Measurements from ENCODE around the gene CEACAM5. TPM values are rescaled to one million over a fixed set of nuclear protein-coding genes. Genes with fewer than 3 reads are reported as not detected.

CEACAM5 gene
- not detected for polyA plus RNA-seq (2013, experiment 1 of 2)
- polyA plus RNA-seq (2013, experiment 2 of 2) = not detected

DNA sequence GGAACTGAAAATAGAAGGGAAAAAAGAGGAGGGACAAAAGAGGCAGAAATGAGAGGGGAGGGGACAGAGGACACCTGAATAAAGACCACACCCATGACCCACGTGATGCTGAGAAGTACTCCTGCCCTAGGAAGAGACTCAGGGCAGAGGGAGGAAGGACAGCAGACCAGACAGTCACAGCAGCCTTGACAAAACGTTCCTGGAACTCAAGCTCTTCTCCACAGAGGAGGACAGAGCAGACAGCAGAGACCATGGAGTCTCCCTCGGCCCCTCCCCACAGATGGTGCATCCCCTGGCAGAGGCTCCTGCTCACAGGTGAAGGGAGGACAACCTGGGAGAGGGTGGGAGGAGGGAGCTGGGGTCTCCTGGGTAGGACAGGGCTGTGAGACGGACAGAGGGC lies at the start of gene CEACAM5:
Gene CEACAM5, plus strand, starts transcription at position 146 of the 400 bp plus-strand sequence. Its CDS starts 106 bp downstream, at position 252.
- Histone ChIP-seq H3K9me3 (ENCODE audit: control insufficient read depth, low read length) (no peaks in the 10 kb centered on the region), H3K4me3 (ENCODE audit: extremely low read depth, insufficient read depth, low read length, poor library complexity, severe bottlenecking) (no peak within 1 kb of the TSS), H3K4me1 (ENCODE audit: control insufficient read depth, insufficient read depth, low read length, poor library complexity, severe bottlenecking) (no peaks in the 10 kb centered on the region), H3K36me3 (ENCODE audit: control insufficient read depth, insufficient read depth, low read length) (no peaks in the 10 kb centered on the region), H3K27ac (ENCODE audit: low read depth, low read length, severe bottlenecking) (no peak within 1 kb of the TSS)
- 16 to 38% methylated on average over 2 to 3 of the region's 4 CpGs for WGBS, 2 experiments (ENCODE audit: insufficient coverage in 2 of 2)

DNA sequence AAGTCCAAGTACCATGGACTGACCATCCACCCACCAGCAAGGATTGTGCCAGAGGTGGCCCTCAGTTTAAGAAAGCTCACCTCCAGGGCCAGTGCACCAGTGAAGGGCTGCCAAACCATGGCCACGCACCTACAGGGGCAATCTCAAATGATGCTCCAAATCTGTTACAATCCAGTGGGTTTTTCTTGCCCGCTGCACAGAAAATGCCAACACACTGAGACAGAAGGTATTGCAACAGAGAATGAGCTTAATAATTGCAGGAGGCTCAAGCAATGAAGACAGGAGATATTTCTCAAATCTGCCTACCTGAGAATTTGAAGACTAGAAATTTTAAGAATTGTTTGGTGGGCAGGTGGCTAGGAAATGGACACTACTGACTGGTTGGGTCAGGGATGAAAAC lies 42.4 kb upstream of the CEACAM5 start:
- H3K36me3 ChIP-seq (ENCODE audit: control insufficient read depth, insufficient read depth, low read length) = no peaks in the 10 kb centered on the region
- 67 to 70% methylated on average over 1 to 2 of the region's 2 CpGs for WGBS, 2 experiments (ENCODE audit: insufficient coverage in 2 of 2)
- no peak overlapping the region for H3K4me3 ChIP-seq (ENCODE audit: extremely low read depth, insufficient read depth, low read length, poor library complexity, severe bottlenecking)
- H3K9me3 ChIP-seq (ENCODE audit: control insufficient read depth, low read length) = peaks cover 15% of the 10 kb centered on the region
- H3K27ac ChIP-seq (ENCODE audit: low read depth, low read length, severe bottlenecking) = no peak overlapping the region
- no peaks in the 10 kb centered on the region for H3K4me1 ChIP-seq (ENCODE audit: control insufficient read depth, insufficient read depth, low read length, poor library complexity, severe bottlenecking)

DNA sequence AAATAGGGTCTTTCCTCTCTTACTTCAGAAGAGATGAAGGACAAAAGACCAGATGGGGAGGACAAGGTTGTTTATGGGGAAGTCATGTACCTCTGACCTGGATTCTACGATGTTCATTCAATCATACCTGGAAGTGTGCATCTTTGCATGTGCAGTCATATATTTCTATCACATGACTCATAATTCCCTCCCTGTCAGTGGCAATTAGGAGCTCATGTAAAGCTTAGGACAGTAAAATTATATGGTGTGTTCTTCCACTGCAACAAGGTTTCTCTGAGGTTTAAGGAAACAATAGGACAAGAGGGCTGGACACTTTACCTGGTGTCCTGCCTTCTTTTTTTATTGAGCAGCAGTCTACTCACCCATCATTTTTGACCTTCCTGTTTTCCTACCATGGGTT lies 40.1 kb upstream of the CEACAM5 start:
- Histone ChIP-seq H3K36me3 (ENCODE audit: control insufficient read depth, insufficient read depth, low read length) (no peaks in the 10 kb centered on the region), H3K4me1 (ENCODE audit: control insufficient read depth, insufficient read depth, low read length, poor library complexity, severe bottlenecking) (no peaks in the 10 kb centered on the region), H3K9me3 (ENCODE audit: control insufficient read depth, low read length) (peaks cover 15% of the 10 kb centered on the region), H3K4me3 (ENCODE audit: extremely low read depth, insufficient read depth, low read length, poor library complexity, severe bottlenecking) (no peak overlapping the region), H3K27ac (ENCODE audit: low read depth, low read length, severe bottlenecking) (no peak overlapping the region)
- no CpG with 5 or more reads among the region's 1 CpG for WGBS, 2 experiments (ENCODE audit: insufficient coverage in 2 of 2)

- Histone ChIP-seq H3K4me1 (ENCODE audit: control insufficient read depth, insufficient read depth, low read length, poor library complexity, severe bottlenecking) (no peaks in the 10 kb centered on the region), H3K4me3 (ENCODE audit: extremely low read depth, insufficient read depth, low read length, poor library complexity, severe bottlenecking) (no peak overlapping the region), H3K36me3 (ENCODE audit: control insufficient read depth, insufficient read depth, low read length) (no peaks in the 10 kb centered on the region), H3K9me3 (ENCODE audit: control insufficient read depth, low read length) (peaks cover 6% of the 10 kb centered on the region), H3K27ac (ENCODE audit: low read depth, low read length, severe bottlenecking) (no peak overlapping the region)
Measured at GRCh38 chr19:41670755-41671154, 37.7 kb upstream of the CEACAM5 start.

GRCh38 chr19:41671486-41671885 lies 36.9 kb upstream of the CEACAM5 start:
- H3K4me3 ChIP-seq (ENCODE audit: extremely low read depth, insufficient read depth, low read length, poor library complexity, severe bottlenecking) = no peak overlapping the region
- no peaks in the 10 kb centered on the region for H3K9me3 ChIP-seq (ENCODE audit: control insufficient read depth, low read length)
- WGBS, 2 experiments (ENCODE audit: insufficient coverage in 2 of 2) = 53 to 66% methylated on average over 4 to 5 of the region's 5 CpGs
- no peak overlapping the region for H3K27ac ChIP-seq (ENCODE audit: low read depth, low read length, severe bottlenecking)
- H3K4me1 ChIP-seq (ENCODE audit: control insufficient read depth, insufficient read depth, low read length, poor library complexity, severe bottlenecking) = no peaks in the 10 kb centered on the region
- no peaks in the 10 kb centered on the region for H3K36me3 ChIP-seq (ENCODE audit: control insufficient read depth, insufficient read depth, low read length)

DNA sequence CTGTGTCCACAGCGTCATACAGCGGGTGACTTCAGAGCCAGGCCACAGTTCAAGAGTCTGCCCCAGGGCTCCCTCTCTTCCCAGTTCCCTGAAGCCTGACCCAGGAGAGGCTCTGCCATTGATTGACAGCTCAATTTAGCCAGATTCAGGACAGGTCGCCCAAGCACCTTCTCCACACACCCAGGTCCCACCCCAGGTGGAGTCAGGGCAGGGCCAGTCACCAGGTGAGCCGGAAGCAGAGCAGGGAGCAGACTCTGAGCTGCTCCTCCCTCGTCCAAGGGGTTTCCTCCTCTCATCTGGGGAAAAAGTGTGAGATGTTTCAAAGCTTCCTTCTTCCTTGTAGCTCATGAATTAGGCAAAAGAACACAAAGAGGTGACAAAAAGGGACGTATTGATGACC lies 26.0 kb upstream of the CEACAM5 start:
- no peaks in the 10 kb centered on the region for H3K9me3 ChIP-seq (ENCODE audit: control insufficient read depth, low read length)
- H3K4me3 ChIP-seq (ENCODE audit: extremely low read depth, insufficient read depth, low read length, poor library complexity, severe bottlenecking) = no peak overlapping the region
- H3K4me1 ChIP-seq (ENCODE audit: control insufficient read depth, insufficient read depth, low read length, poor library complexity, severe bottlenecking) = no peaks in the 10 kb centered on the region
- no peak overlapping the region for H3K27ac ChIP-seq (ENCODE audit: low read depth, low read length, severe bottlenecking)
- no peaks in the 10 kb centered on the region for H3K36me3 ChIP-seq (ENCODE audit: control insufficient read depth, insufficient read depth, low read length)
- 43 to 57% methylated on average over 4 to 5 of the region's 6 CpGs for WGBS, 2 experiments (ENCODE audit: insufficient coverage in 2 of 2)

DNA sequence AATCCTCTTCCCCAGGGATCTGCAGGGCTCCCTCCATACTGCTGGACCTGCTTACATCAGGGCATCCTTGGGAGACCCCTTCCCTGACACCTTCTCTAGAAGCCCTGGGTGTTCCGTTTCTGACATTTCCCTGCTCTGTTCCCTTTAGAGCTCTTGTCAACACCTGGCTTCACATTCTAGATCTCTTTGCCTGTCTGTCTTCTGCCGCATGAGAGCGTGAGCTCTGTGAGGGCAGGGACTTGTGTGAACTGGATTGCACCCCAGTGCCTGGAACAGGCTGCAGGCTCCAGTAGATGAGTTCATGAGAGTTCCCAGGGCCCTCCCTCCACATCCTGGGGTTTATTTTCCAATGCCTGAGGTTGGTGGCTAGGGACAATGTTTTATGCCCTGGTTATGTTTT lies 21.0 kb upstream of the CEACAM5 start:
- no peaks in the 10 kb centered on the region for H3K9me3 ChIP-seq (ENCODE audit: control insufficient read depth, low read length)
- H3K27ac ChIP-seq (ENCODE audit: low read depth, low read length, severe bottlenecking) = no peak overlapping the region
- 71 to 90% methylated on average over 2 to 3 of the region's 3 CpGs for WGBS, 2 experiments (ENCODE audit: insufficient coverage in 2 of 2)
- no peaks in the 10 kb centered on the region for H3K36me3 ChIP-seq (ENCODE audit: control insufficient read depth, insufficient read depth, low read length)
- H3K4me1 ChIP-seq (ENCODE audit: control insufficient read depth, insufficient read depth, low read length, poor library complexity, severe bottlenecking) = no peaks in the 10 kb centered on the region
- no peak overlapping the region for H3K4me3 ChIP-seq (ENCODE audit: extremely low read depth, insufficient read depth, low read length, poor library complexity, severe bottlenecking)

GRCh38 chr19:41688098-41688497 lies 20.3 kb upstream of the CEACAM5 start, which contains the start of gene CEACAM7:
Gene CEACAM7 (minus strand): TSS chr19:41688270. CDS start chr19:41688165, 105 bp downstream.
- H3K27ac ChIP-seq (ENCODE audit: low read depth, low read length, severe bottlenecking) = no peak within 1 kb of the TSS
- no peaks in the 10 kb centered on the region for H3K36me3 ChIP-seq (ENCODE audit: control insufficient read depth, insufficient read depth, low read length)
- H3K4me1 ChIP-seq (ENCODE audit: control insufficient read depth, insufficient read depth, low read length, poor library complexity, severe bottlenecking) = no peaks in the 10 kb centered on the region
- no peaks in the 10 kb centered on the region for H3K9me3 ChIP-seq (ENCODE audit: control insufficient read depth, low read length)
- H3K4me3 ChIP-seq (ENCODE audit: extremely low read depth, insufficient read depth, low read length, poor library complexity, severe bottlenecking) = no peak within 1 kb of the TSS
- 20 to 71% methylated on average over 1 of the region's 1 CpG for WGBS, 2 experiments (ENCODE audit: insufficient coverage in 2 of 2)

DNA sequence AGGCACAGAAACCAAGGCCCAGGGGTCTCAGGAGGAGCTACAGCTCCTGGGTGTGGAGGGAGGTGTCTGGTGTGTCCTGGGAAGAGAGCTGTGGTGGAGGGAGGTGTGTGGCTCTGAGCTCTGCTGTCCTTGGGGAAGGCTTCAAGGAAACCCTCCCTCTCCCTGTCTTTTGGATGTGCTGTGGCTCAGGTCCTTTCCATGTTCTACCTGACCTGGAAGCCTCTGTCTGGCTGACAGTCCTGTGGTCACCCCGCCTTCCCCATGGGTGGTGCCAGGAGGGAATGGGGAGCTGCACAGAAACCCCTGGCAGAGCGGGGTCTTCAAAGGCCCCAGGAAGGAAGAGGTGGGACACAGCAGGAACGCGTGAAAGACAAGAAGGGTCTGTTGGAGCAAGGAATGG lies 19.7 kb upstream of the CEACAM5 start:
- 69 to 100% methylated on average over 2 of the region's 4 CpGs for WGBS, 2 experiments (ENCODE audit: insufficient coverage in 2 of 2)
- Histone ChIP-seq H3K9me3 (ENCODE audit: control insufficient read depth, low read length) (no peaks in the 10 kb centered on the region), H3K4me3 (ENCODE audit: extremely low read depth, insufficient read depth, low read length, poor library complexity, severe bottlenecking) (no peak overlapping the region), H3K36me3 (ENCODE audit: control insufficient read depth, insufficient read depth, low read length) (no peaks in the 10 kb centered on the region), H3K27ac (ENCODE audit: low read depth, low read length, severe bottlenecking) (no peak overlapping the region), H3K4me1 (ENCODE audit: control insufficient read depth, insufficient read depth, low read length, poor library complexity, severe bottlenecking) (no peaks in the 10 kb centered on the region)

DNA sequence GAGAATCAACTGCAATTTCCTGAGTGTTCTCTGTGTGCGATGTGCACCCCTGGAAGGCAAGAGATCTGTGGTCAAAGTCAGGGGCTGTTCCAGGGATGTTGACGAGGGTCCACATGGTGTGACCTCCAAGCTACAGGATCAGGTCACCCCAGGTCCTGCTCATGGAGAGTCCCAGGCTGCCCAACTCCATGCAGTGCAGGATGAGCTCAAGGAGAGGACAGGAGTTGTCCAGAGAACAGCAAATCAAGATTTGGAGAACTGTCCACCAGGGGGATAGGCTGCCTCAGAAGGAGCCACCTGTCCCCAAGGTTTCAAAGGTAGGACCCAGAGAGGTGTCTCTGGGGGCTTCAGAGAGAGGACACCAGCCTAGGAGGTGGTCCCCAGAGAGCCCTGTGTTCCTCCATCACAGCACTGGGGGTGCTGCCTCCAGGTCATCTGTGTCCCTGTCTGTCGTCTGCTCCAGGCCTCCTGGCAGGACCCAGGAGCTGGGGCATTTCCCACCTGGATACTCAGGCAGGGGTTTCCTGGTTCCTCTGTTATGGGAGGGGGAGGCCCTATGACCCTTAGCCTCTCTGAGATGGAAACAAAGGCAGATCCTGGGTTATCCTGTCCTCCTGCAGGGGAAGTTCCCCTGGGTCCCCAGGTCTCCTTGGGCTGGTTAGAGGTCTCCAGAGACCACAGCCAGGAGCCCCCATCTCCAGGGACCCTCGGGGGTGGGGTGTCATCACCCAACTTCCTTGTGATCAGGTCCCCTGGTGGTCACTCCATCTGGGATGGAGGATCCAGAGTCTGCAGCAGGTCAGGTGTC lies 18.2 kb upstream of the CEACAM5 start:
- Histone ChIP-seq H3K36me3 (ENCODE audit: control insufficient read depth, insufficient read depth, low read length) (no peaks in the 10 kb centered on the region), H3K9me3 (ENCODE audit: control insufficient read depth, low read length) (no peaks in the 10 kb centered on the region)
- 63 to 78% methylated on average over 3 to 4 of the region's 4 CpGs for WGBS, 2 experiments (ENCODE audit: insufficient coverage in 2 of 2)

DNA sequence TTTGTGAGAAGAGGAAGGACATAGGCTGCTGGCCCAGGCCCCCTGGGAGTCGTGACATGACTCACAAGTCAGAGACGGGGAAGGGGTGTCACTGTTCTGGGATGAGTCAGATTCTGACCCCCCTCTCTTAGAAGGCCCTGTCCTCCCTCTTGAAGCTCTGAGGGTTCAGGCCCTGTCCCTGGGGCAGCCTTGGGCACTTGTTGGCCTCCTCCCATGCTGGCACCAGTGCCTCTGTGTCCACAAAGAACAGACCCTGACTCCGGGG lies 17.7 kb upstream of the CEACAM5 start:
- Histone ChIP-seq H3K36me3 (ENCODE audit: control insufficient read depth, insufficient read depth, low read length) (no peaks in the 10 kb centered on the region), H3K9me3 (ENCODE audit: control insufficient read depth, low read length) (no peaks in the 10 kb centered on the region), H3K4me3 (ENCODE audit: extremely low read depth, insufficient read depth, low read length, poor library complexity, severe bottlenecking) (no peak overlapping the region), H3K27ac (ENCODE audit: low read depth, low read length, severe bottlenecking) (no peak overlapping the region), H3K4me1 (ENCODE audit: control insufficient read depth, insufficient read depth, low read length, poor library complexity, severe bottlenecking) (no peaks in the 10 kb centered on the region)
- 73 to 83% methylated on average over 3 of the region's 3 CpGs for WGBS, 2 experiments (ENCODE audit: insufficient coverage in 2 of 2)

More for the DNA sequence above, 18.2 kb upstream of the CEACAM5 start:
- H3K27ac ChIP-seq (ENCODE audit: low read depth, low read length, severe bottlenecking) = no peak overlapping the region
- H3K4me3 ChIP-seq (ENCODE audit: extremely low read depth, insufficient read depth, low read length, poor library complexity, severe bottlenecking) = no peak overlapping the region
- no peaks in the 10 kb centered on the region for H3K4me1 ChIP-seq (ENCODE audit: control insufficient read depth, insufficient read depth, low read length, poor library complexity, severe bottlenecking)
